A549 treated with RU486 at 1 μM for 4 hours (cell line): ENCODE results near the gene CBX1. TPM values are rescaled to one million over a fixed set of nuclear protein-coding genes. Genes with fewer than 3 reads are reported as not detected.

Experiments used
- total RNA-seq: library from RNA; stranded (reverse); fragments of 200-300 nt; extraction: Qiagen RNA extraction; gene quantifications from 5 replicates; pipeline ENCODE4 v1.2.3, GENCODE V29; 2022; ENCODE audit warnings: low read depth

The CBX1 gene
- 76.8 to 117 TPM (median 90.4 TPM) in 5 replicates for total RNA-seq

GRCh38 chr17:48101012-48101720 lies at the start of gene CBX1:
Gene CBX1 (minus strand): TSS chr17:48101478. CDS start chr17:48077004, 24,474 bp downstream.

GRCh38 chr17:48107137-48108055 lies 6.1 kb upstream of the CBX1 start, which contains the start of gene SNX11:
Gene SNX11 (plus strand): TSS chr17:48107766. CDS start chr17:48112044, 4,278 bp downstream.

GRCh38 chr17:48047741-48048383 lies 53.4 kb downstream of the CBX1 start, which contains the start of gene NFE2L1:
Gene NFE2L1 (plus strand): TSS chr17:48048359. CDS start chr17:48051119, 2,760 bp downstream.

GRCh38 chr17:48037036-48037837 lies 64.0 kb downstream of the CBX1 start, which contains the start of gene COPZ2:
Gene COPZ2 (minus strand): TSS chr17:48037797. CDS start chr17:48037777, 20 bp downstream.

Other genes with a start within 250 kb of the CBX1 start
- gene SP2, start 205.2 kb downstream of the CBX1 start, total RNA-seq = 15.7 to 18.9 TPM (median 18.4 TPM) in 5 replicates
- gene PNPO, start 159.9 kb downstream of the CBX1 start, total RNA-seq = 18.7 to 21.1 TPM (median 20.3 TPM) in 5 replicates
- 0.08 to 0.33 TPM (median 0.12 TPM) in 5 replicates for gene PRR15L, start 143.6 kb downstream of the CBX1 start, total RNA-seq
- 90.4 to 113 TPM (median 99.0 TPM) in 5 replicates for gene CDK5RAP3, start 130.4 kb downstream of the CBX1 start, total RNA-seq
- 12.3 to 21.4 TPM (median 15.6 TPM) in 5 replicates for gene COPZ2, start 63.7 kb downstream of the CBX1 start, total RNA-seq
- gene NFE2L1, start 53.1 kb downstream of the CBX1 start, total RNA-seq = 95.1 to 114 TPM (median 108 TPM) in 5 replicates
- gene SNX11, start 6.3 kb upstream of the CBX1 start, total RNA-seq = 26.9 to 28.1 TPM (median 27.5 TPM) in 5 replicates